Body of pancreas (tissue), 4 donors: Measurements from ENCODE around the gene BTBD9. TPM values are rescaled to one million over a fixed set of nuclear protein-coding genes. Genes with fewer than 3 reads are reported as not detected.

ENCODE experiments used
- ATAC-seq: fragments of 150-250 bp; one replicate; pipeline ENCODE4 v1.9.1; 2016
- DNase-seq, 4 donors: peaks; one replicate each; pipeline ENCODE4 v3.0.0-alpha.2; 2019
- H3K27ac ChIP-seq, 4 donors: fragments of 200-600 bp; sonication (generic); 1 replicate in 3 of 4; 2 replicates in 1 of 4; pipeline versions ENCODE4 v1.5.1 to v1.6.1; 2016 to 2019; ENCODE audit warnings: mild to moderate bottlenecking in 1 of 4, mixed read lengths in 1 of 4, moderate library complexity in 1 of 4
- H3K27me3 ChIP-seq, 2 donors: fragments of 200-600 bp; sonication (generic); one replicate each; pipeline ENCODE4 v1.6.0; 2016; ENCODE audit warnings: mild to moderate bottlenecking in 1 of 2
- H3K36me3 ChIP-seq, 2 donors: fragments of 200-600 bp; sonication (generic); replicated peaks in 1 of 2; 2 replicates each; pipeline ENCODE4 v1.5.1; 2016; ENCODE audit warnings: low read depth in 2 of 2; ENCODE audit not compliant: insufficient read depth in 1 of 2
- H3K4me1 ChIP-seq: fragments of 200-600 bp; sonication (generic); one replicate; pipeline ENCODE4 v1.6.0; 2016
- H3K4me3 ChIP-seq, 2 donors: fragments of 200-600 bp; sonication (generic); 1 replicate in 1 of 2; 2 replicates in 1 of 2; pipeline ENCODE4 v1.5.1; 2016 to 2019
- H3K9me3 ChIP-seq, 3 donors: fragments of 200-600 bp; sonication (generic); 1 replicate in 2 of 3; 2 replicates in 1 of 3; pipeline ENCODE4 v1.5.1; 2016
- CTCF ChIP-seq, 7 experiments: fragments of 450-650 bp in 4 of 7; fragments of 200-600 bp in 3 of 7; sonication (generic) in 3 of 7; IDR thresholded peaks; one replicate each; pipeline ENCODE4 v1.5.1; 2016 to 2019; ENCODE audit warnings: antibody characterized with exemption in 7 of 7
- POLR2A ChIP-seq, 3 donors: fragments of 450-650 bp; IDR thresholded peaks; one replicate each; pipeline ENCODE4 v1.6.1; 2016; ENCODE audit warnings: antibody characterized with exemption in 3 of 3, mild to moderate bottlenecking in 2 of 3
- WGBS, 2 donors: methylation state at CpG; one replicate each; pipeline ENCODE4 v1.1.5; 2017; 5-methylcytosine and 5-hydroxymethylcytosine counted together
- intact Hi-C: fragments of 100-400 bp; cut with DNase I; formaldehyde crosslinking; loops from one replicate; pipeline ENCODE4 v1.15.1; 2023
- total RNA-seq, 2 donors: library from RNA; depleted of rRNA; stranded (reverse); fragments of >200 nt; gene quantifications; one replicate each; pipeline ENCODE4 v1.1.0, GENCODE V29; 2016

BTBD9 gene
- total RNA-seq, 2 donors from 2014 or later = 11.9 to 29.3 TPM

- no peaks in the 10 kb centered on the region for H3K27me3 ChIP-seq
- intact Hi-C loops = no loop called here
- H3K36me3 ChIP-seq = no peaks in the 10 kb centered on the region
- no peak overlapping the region for H3K27ac ChIP-seq
- ATAC-seq (no peak), DNase-seq (no peak)
- H3K9me3 ChIP-seq = peaks cover 0 to 4% (median 0%) of the 10 kb centered on the region in 3 donors
- WGBS, 2 donors = 94% methylated on average over 8 of the region's 8 CpGs
- H3K4me3 ChIP-seq = no peak overlapping the region
- no peaks in the 10 kb centered on the region for H3K4me1 ChIP-seq
- no peak for TF ChIP-seq CTCF (IDR thresholded peaks at IDR 0.05)
- no peak for TF ChIP-seq POLR2A (IDR thresholded peaks at IDR 0.05)
Measured at GRCh38 chr6:38198219-38198618, 441.5 kb downstream of the BTBD9 start.

GRCh38 chr6:38195113-38195635 lies 444.6 kb downstream of the BTBD9 start:
- DNase-seq (peak in 1 of 4 donors; percentile 13), ATAC-seq (no peak)
- Histone ChIP-seq H3K4me3 (no peak overlapping the region), H3K27me3 (no peaks in the 10 kb centered on the region), H3K36me3 (no peaks in the 10 kb centered on the region), H3K27ac (no peak overlapping the region), H3K9me3 (no peaks in the 10 kb centered on the region), H3K4me1 (no peaks in the 10 kb centered on the region)
- intact Hi-C loops = no loop called here
- WGBS, 2 donors = 85 to 87% methylated on average over 5 of the region's 5 CpGs
- TF ChIP-seq CTCF (IDR thresholded peaks at IDR 0.05) (no peak), POLR2A (IDR thresholded peaks at IDR 0.05) (no peak)

- no peak for ATAC-seq
- Histone ChIP-seq H3K4me3 (no peak overlapping the region), H3K27me3 (no peaks in the 10 kb centered on the region), H3K9me3 (no peaks in the 10 kb centered on the region), H3K27ac (no peak overlapping the region), H3K4me1 (no peaks in the 10 kb centered on the region), H3K36me3 (no peaks in the 10 kb centered on the region)
- TF ChIP-seq CTCF (IDR thresholded peaks at IDR 0.05) (no peak), POLR2A (IDR thresholded peaks at IDR 0.05) (no peak)
- WGBS, 2 donors = 92 to 93% methylated on average over 7 of the region's 7 CpGs
- no peak for DNase-seq
- intact Hi-C loops = no loop called here
Measured at GRCh38 chr6:38194589-38194988, 445.1 kb downstream of the BTBD9 start.

GRCh38 chr6:38194282-38194572 lies 445.5 kb downstream of the BTBD9 start:
- 92 to 100% methylated on average over 2 of the region's 2 CpGs for WGBS, 2 donors
- no peak for TF ChIP-seq POLR2A (IDR thresholded peaks at IDR 0.05)
- TF ChIP-seq CTCF (IDR thresholded peaks at IDR 0.05) = no peak
- Histone ChIP-seq H3K36me3 (no peaks in the 10 kb centered on the region), H3K27ac (no peak overlapping the region), H3K4me3 (no peak overlapping the region), H3K27me3 (no peaks in the 10 kb centered on the region), H3K4me1 (no peaks in the 10 kb centered on the region), H3K9me3 (no peaks in the 10 kb centered on the region)
- ATAC-seq (no peak), DNase-seq (no peak)
- intact Hi-C loops = no loop called here

GRCh38 chr6:38193481-38194281 lies 446.0 kb downstream of the BTBD9 start:
- Histone ChIP-seq H3K9me3 (no peaks in the 10 kb centered on the region), H3K4me3 (no peak overlapping the region), H3K27ac (no peak overlapping the region), H3K36me3 (no peaks in the 10 kb centered on the region), H3K27me3 (no peaks in the 10 kb centered on the region), H3K4me1 (no peaks in the 10 kb centered on the region)
- intact Hi-C loops = no loop called here
- TF ChIP-seq CTCF (IDR thresholded peaks at IDR 0.05) (no peak), POLR2A (IDR thresholded peaks at IDR 0.05) (no peak)
- no peak for DNase-seq
- WGBS, 2 donors = 79 to 85% methylated on average over 7 to 9 of the region's 9 CpGs
- ATAC-seq = no peak
